ENCODE results near the gene RPGRIP1L.

GRCh38 chr16:53631236-53632025, 72.2 kb downstream of the RPGRIP1L start:
- TF ChIP-seq GATA2 (IDR thresholded peaks at IDR 0.05; ENCODE audit: low read depth, low read length) (no peak), GATA3 (IDR thresholded peaks at IDR 0.05; ENCODE audit: low read depth, low read length) (no peak)
